G401 (cell line): ENCODE results near the gene ZNF787. TPM values are rescaled to one million over a fixed set of nuclear protein-coding genes. Genes with fewer than 3 reads are reported as not detected.

Experiments
- DNase-seq: peaks from one replicate; pipeline ENCODE4 v3.0.0-alpha.2; 2015; ENCODE audit warnings: low spot score
- in situ Hi-C: cut with HindIII; loops from 2 replicates; pipeline ENCODE4 v1.10.0; 2016; ENCODE audit warnings: low sequenced_read_pairs, mixed read lengths
- total RNA-seq: library from RNA; depleted of rRNA; stranded (reverse); fragments of >200 nt; shearing (Covaris generic); gene quantifications from 2 replicates; pipeline ENCODE4 v1.2.3, GENCODE V29; 2014; rRNA removed

ZNF787 gene
- total RNA-seq, 1 experiment from 2014 or later: 56.1 TPM

- no peak for DNase-seq
- in situ Hi-C loops: loop anchor here (25.0 kb wide), 1 partner anchor 266 kb away; no protein-coding TSS in a partner anchor
Measured at GRCh38 chr19:56071151-56071550, 49.9 kb downstream of the ZNF787 start.

DNA sequence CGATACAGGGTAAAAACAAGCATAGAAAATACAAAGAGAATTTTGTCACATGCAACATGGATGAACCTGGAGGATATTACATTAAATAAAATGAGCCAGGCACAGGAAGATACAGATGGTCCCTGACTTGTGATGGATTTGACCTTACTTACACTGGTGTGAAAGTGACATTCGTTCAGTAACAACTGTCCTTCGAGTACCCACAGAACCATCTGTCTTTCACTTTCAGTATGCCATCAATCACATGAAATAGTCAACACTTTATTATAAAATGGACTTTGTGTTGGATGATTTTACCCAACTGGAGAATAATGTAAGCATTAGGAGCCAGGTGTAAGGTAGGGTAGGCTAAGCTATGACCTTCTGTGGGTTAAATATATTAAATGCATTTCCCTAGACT, 51.5 kb downstream of the ZNF787 start:
- DNase-seq: no peak
- in situ Hi-C loops: loop anchor here (25.0 kb wide), 1 partner anchor 268 kb away; no protein-coding TSS in a partner anchor

DNA sequence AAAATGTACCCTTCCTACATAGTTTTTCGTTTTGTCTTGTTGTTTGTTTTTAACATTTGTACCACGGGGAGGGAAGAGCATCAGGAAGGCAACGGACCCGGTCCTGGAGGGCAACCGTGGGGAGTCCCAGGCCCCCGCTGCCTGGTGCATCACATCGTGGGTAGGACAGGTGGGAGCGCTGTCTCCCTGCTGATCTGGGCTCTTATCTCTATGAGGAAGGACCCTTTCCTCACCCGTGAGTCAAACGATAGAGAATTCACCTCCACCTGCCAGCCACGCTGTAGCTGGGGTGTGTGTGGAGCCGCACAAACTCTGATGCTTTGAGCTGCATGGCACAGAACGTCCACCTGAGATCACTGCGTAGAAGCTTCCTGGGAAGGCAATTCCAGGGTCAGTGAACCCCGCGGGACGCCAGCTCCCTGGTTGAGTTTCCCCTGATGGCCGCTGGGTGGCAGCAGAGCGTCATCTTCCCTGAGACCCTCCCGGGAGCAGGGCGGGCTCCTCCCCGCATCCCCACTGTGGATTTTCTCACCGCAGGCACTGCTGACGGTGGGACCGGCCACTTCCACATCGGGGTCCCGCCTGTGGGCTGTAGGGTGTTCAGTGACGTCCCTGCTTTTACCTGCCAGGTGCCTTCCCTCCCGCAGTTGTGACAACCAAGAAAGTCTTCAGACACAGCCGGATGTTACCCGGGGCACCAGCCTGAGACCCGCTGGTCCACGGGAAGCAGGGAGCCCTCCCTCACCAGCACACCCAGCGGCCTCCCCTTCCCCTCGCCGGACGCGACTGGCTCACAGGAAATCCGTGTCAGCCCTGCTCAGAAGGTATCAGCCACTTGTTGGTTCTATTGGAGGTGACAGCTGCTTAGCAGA, 54.7 kb downstream of the ZNF787 start:
- in situ Hi-C loops: loop anchor here (25.0 kb wide), 1 partner anchor 271 kb away; no protein-coding TSS in a partner anchor
- peak; percentile 67 for DNase-seq

DNA sequence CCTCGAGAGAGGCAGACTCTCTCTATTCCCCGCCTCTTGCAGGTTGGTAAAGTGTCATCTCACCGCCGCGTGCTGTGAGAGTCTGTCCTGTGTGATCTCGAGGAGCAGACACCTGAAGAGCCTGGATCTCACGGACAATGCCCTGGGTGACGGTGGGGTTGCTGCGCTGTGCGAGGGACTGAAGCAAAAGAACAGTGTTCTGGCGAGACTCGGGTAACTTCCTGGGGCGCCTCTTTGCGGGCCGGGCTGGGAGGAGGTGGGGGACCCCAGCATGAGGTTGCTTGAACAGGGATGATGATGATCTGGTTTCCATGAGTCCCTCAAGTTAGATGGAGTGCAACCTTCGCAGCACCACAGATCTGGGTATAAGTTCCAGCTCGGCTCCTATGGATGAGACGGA, 67.5 kb downstream of the ZNF787 start:
- in situ Hi-C loops: loop anchor here (25.0 kb wide), 1 partner anchor 284 kb away; no protein-coding TSS in a partner anchor
- no peak for DNase-seq

Other genes starting within 250 kb of the ZNF787 start
- not detected in 2 replicates for gene NLRP13, start 189.0 kb downstream of the ZNF787 start, total RNA-seq
- not detected in 2 replicates for gene NLRP8, start 173.5 kb downstream of the ZNF787 start, total RNA-seq
- gene NLRP5, start 134.5 kb downstream of the ZNF787 start, total RNA-seq: not detected in 2 replicates
- gene ZNF444, start 20.0 kb upstream of the ZNF787 start, total RNA-seq: 30.2 and 36.6 TPM in 2 replicates
- gene GALP, start 54.7 kb upstream of the ZNF787 start, total RNA-seq: not detected in 2 replicates
- not detected in 2 replicates for gene ZSCAN5B, start 76.5 kb upstream of the ZNF787 start, total RNA-seq
- 0.37 TPM in 1 of 2 replicates, not detected in the other for gene ZSCAN5C, start 81.0 kb upstream of the ZNF787 start, total RNA-seq
- gene EDDM13, start 151.5 kb upstream of the ZNF787 start, total RNA-seq: not detected in 2 replicates
- 12.1 and 17.6 TPM in 2 replicates for gene ZSCAN5A, start 193.5 kb upstream of the ZNF787 start, total RNA-seq